Measurements from ENCODE around the gene CNTNAP4.

The CNTNAP4 gene

DNA sequence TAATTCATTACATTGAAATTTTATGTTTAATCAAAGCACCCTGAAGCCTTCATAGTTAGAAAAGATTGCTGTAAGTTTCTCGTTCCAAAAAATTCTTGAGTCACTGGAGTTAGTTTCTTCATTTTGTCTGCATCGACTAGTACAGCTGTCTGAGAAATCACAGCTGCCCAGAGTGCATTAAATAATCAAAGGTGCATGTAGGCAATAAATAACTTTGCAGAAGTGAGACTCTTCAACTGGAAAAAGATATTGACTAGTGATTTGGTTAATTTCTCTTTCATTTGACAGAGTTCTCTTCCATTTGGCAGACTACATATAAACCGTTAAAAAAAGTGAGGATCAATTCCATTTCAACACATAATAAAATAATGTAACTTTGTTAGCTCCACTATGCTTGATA, 234.0 kb downstream of the CNTNAP4 start:
- H3K9ac ChIP-seq, result no peak overlapping the region
- H3K79me2 ChIP-seq (ENCODE audit: insufficient read depth, low read depth), result no peaks in the 10 kb centered on the region
- H4K20me1 ChIP-seq (ENCODE audit: insufficient read depth), result no peaks in the 10 kb centered on the region
- H2AFZ ChIP-seq (ENCODE audit: low read depth), result no peak overlapping the region
- H3K27ac ChIP-seq, result no peak overlapping the region
- no peaks in the 10 kb centered on the region for H3K36me3 ChIP-seq (ENCODE audit: insufficient read depth)
- no peaks in the 10 kb centered on the region for H3K4me1 ChIP-seq (ENCODE audit: low read depth, poor library complexity, severe bottlenecking)
- H3K27me3 ChIP-seq (ENCODE audit: insufficient read depth, low read depth), result no peaks in the 10 kb centered on the region
- H3K4me2 ChIP-seq, result no peak overlapping the region
- no peak overlapping the region for H3K4me3 ChIP-seq (IDR thresholded peaks at IDR 0.05; ENCODE audit: insufficient read depth, low read depth, low read length)
- TF ChIP-seq, protein P1, sequence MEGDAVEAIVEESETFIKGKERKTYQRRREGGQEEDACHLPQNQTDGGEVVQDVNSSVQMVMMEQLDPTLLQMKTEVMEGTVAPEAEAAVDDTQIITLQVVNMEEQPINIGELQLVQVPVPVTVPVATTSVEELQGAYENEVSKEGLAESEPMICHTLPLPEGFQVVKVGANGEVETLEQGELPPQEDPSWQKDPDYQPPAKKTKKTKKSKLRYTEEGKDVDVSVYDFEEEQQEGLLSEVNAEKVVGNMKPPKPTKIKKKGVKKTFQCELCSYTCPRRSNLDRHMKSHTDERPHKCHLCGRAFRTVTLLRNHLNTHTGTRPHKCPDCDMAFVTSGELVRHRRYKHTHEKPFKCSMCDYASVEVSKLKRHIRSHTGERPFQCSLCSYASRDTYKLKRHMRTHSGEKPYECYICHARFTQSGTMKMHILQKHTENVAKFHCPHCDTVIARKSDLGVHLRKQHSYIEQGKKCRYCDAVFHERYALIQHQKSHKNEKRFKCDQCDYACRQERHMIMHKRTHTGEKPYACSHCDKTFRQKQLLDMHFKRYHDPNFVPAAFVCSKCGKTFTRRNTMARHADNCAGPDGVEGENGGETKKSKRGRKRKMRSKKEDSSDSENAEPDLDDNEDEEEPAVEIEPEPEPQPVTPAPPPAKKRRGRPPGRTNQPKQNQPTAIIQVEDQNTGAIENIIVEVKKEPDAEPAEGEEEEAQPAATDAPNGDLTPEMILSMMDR (conservative IDR thresholded peaks at IDR 0.05; ENCODE audit: low read depth, low read length), result no peak

DNA sequence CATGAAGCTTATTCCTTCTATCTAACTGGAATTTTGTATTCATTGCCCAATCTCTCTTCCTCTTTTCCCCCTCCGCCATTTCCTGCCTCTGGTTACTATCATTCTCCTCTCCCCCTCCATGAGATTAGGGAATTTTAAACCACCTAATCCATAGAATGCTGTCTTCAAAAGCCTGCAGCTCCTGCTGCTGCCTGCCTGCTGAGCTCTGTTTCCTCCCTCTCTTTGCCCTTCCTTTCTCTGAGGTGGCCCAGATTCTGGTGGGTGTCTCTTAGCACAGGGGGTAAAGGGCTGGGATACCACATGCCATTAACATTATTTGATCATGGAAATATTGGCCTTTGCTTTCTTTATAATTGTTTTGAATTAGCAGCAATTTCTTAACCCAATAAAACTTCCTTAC, 241.6 kb downstream of the CNTNAP4 start:
- no peaks in the 10 kb centered on the region for H3K27me3 ChIP-seq (ENCODE audit: insufficient read depth, low read depth)
- no peak overlapping the region for H3K27ac ChIP-seq
- H3K79me2 ChIP-seq (ENCODE audit: insufficient read depth, low read depth), result no peaks in the 10 kb centered on the region
- no peaks in the 10 kb centered on the region for H4K20me1 ChIP-seq (ENCODE audit: insufficient read depth)
- TF ChIP-seq, protein P1 (conservative IDR thresholded peaks at IDR 0.05; ENCODE audit: low read depth, low read length), result no peak
- H3K4me2 ChIP-seq, result no peak overlapping the region
- no peaks in the 10 kb centered on the region for H3K36me3 ChIP-seq (ENCODE audit: insufficient read depth)
- H2AFZ ChIP-seq (ENCODE audit: low read depth), result no peak overlapping the region
- H3K9ac ChIP-seq, result no peak overlapping the region
- no peak overlapping the region for H3K4me3 ChIP-seq (IDR thresholded peaks at IDR 0.05; ENCODE audit: insufficient read depth, low read depth, low read length)
- H3K4me1 ChIP-seq (ENCODE audit: low read depth, poor library complexity, severe bottlenecking), result no peaks in the 10 kb centered on the region

DNA sequence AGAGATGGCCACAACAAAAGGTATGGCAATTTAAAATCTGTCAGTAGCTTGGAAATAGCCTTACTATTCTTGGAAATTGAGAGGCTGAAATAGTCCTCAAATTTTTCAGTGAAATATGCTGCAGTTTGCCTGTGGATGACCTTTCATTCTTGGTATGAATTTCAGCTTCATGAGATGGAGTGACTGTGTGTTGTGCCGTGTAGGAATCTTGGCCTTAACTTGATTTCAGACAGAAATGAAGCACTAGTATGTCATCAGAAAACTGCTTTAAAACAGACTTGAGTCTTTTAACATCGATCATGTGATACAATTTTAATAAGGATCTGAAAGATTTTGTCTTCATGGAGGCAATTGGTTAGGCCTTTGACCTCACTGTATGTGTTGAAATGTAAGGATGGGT, 247.2 kb downstream of the CNTNAP4 start:
- Histone ChIP-seq H3K4me2 (no peak overlapping the region), H3K9ac (no peak overlapping the region), H3K79me2 (ENCODE audit: insufficient read depth, low read depth) (no peaks in the 10 kb centered on the region), H3K4me3 (IDR thresholded peaks at IDR 0.05; ENCODE audit: insufficient read depth, low read depth, low read length) (no peak overlapping the region), H3K27me3 (ENCODE audit: insufficient read depth, low read depth) (no peaks in the 10 kb centered on the region), H3K27ac (no peak overlapping the region), H3K36me3 (ENCODE audit: insufficient read depth) (no peaks in the 10 kb centered on the region), H4K20me1 (ENCODE audit: insufficient read depth) (no peaks in the 10 kb centered on the region), H3K4me1 (ENCODE audit: low read depth, poor library complexity, severe bottlenecking) (no peaks in the 10 kb centered on the region), H2AFZ (ENCODE audit: low read depth) (no peak overlapping the region)
- TF ChIP-seq, protein P1 (conservative IDR thresholded peaks at IDR 0.05; ENCODE audit: low read depth, low read length), result no peak

DNA sequence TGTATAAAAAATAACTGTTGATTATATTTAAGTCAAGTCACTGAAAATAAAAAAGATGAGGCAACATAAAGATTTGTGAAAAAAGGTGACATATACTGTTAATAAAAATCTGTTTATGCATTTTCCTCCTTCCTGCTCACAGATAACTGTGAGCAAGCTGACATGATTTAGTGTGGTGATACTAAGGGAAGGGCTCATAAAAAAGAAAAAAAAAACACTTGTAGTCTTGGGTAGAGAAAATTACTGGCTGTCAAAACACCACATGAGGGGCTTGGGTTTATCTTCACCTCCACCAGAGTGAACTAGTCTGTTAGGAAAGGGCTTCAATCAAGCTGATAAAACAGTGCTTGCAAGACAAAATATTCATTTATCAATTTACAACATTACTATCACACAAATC, 247.6 kb downstream of the CNTNAP4 start:
- Histone ChIP-seq H3K27ac (no peak overlapping the region), H3K4me2 (no peak overlapping the region), H3K27me3 (ENCODE audit: insufficient read depth, low read depth) (no peaks in the 10 kb centered on the region), H3K4me1 (ENCODE audit: low read depth, poor library complexity, severe bottlenecking) (no peaks in the 10 kb centered on the region), H4K20me1 (ENCODE audit: insufficient read depth) (no peaks in the 10 kb centered on the region), H3K4me3 (IDR thresholded peaks at IDR 0.05; ENCODE audit: insufficient read depth, low read depth, low read length) (no peak overlapping the region), H3K36me3 (ENCODE audit: insufficient read depth) (no peaks in the 10 kb centered on the region), H2AFZ (ENCODE audit: low read depth) (no peak overlapping the region), H3K9ac (no peak overlapping the region), H3K79me2 (ENCODE audit: insufficient read depth, low read depth) (no peaks in the 10 kb centered on the region)
- TF ChIP-seq, protein P1 (conservative IDR thresholded peaks at IDR 0.05; ENCODE audit: low read depth, low read length), result no peak
